KOPT-K1 (cell line): Measurements from ENCODE around the gene PRR29.

Experiments
- H3K27ac ChIP-seq: fragments of 200-600 bp; sonication (generic); 2 replicates; pipeline ENCODE4 v1.5.1; 2016; ENCODE audit warnings: antibody characterized with exemption, mild to moderate bottlenecking, low read depth, low read length; ENCODE audit not compliant: poor library complexity, severe bottlenecking
- H3K36me3 ChIP-seq: fragments of 200-600 bp; sonication (generic); 2 replicates; pipeline ENCODE4 v1.5.1; 2017; ENCODE audit warnings: antibody characterized with exemption, mild to moderate bottlenecking, low read length, moderate library complexity; ENCODE audit not compliant: insufficient read depth
- H3K9me3 ChIP-seq: fragments of 200-600 bp; sonication (generic); 2 replicates; pipeline ENCODE4 v1.5.1; 2017; ENCODE audit warnings: antibody characterized with exemption, low read length, mild to moderate bottlenecking; ENCODE audit not compliant: insufficient read depth, poor library complexity, severe bottlenecking

Gene PRR29

DNA sequence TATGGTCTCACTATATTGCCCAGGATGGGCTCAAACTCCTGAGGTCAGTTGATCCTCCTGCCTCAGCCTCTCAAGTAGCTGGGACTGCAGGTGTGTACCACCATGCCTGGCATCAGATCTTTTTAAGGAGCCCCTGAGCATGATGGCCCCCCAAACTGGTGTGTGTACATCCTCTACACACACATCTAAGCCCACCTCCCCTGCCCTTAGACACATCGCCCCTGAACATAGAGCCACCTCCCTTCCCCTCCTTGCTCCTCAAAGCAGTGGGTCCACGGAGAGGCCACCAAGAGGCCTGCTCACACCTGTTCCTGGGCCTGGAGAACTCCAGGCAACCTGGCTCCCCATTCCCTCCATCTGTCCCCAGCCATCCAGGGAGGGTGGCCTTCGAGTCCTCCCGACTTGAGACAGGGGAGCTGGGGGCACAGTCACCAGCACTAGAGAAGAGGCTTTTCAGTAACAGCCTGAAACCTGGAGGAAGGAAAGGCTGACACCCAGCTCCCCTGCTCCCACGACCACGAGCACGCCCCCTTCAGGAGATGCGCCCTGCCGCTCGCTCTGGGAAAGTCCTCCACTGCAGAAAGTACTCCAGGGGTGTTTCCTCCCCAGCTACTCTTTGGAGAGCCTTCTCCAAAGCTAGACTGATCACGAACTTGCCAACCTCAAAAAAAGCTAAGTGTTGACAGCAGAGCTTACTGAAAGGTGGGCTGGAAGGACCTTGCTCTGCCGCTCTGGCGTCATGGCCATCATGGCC is 12.6 kb upstream of the PRR29 start:
- H3K9me3 ChIP-seq, result peaks cover 17% of the 10 kb centered on the region
- peak overlapping the region; percentile 16 for H3K27ac ChIP-seq
- no peaks in the 10 kb centered on the region for H3K36me3 ChIP-seq

GRCh38 chr17:63986821-63987220 is 11.3 kb upstream of the PRR29 start:
- Histone ChIP-seq H3K27ac (no peak overlapping the region), H3K9me3 (peaks cover 14% of the 10 kb centered on the region), H3K36me3 (no peaks in the 10 kb centered on the region)

- Histone ChIP-seq H3K9me3 (peaks cover 8% of the 10 kb centered on the region), H3K36me3 (no peaks in the 10 kb centered on the region), H3K27ac (no peak overlapping the region)
These were observed 10.7 kb upstream of the PRR29 start for GRCh38 chr17:63987221-63988126.

DNA sequence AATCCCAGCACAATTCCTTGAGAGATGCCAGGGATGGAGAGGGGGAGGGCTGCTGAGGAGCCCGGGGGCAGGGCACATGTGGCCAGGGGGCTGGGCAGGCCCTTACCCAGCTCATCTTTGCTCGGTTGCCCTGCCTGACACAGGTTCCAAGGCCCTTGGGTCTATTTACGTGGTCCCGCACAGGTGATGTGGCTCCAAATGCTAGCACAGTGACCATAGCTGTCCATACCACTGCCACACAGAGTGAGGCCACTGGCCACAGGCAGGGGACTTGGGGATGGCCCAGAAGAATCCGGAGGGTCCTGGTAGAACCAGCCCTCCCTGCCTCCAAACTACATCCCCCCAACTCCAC is 10.0 kb upstream of the PRR29 start:
- H3K9me3 ChIP-seq, result peaks cover 1% of the 10 kb centered on the region
- no peaks in the 10 kb centered on the region for H3K36me3 ChIP-seq
- no peak overlapping the region for H3K27ac ChIP-seq

GRCh38 chr17:63988741-63989621 is 9.2 kb upstream of the PRR29 start:
- H3K9me3 ChIP-seq, result no peaks in the 10 kb centered on the region
- no peak overlapping the region for H3K27ac ChIP-seq
- H3K36me3 ChIP-seq, result no peaks in the 10 kb centered on the region

- Histone ChIP-seq H3K27ac (no peak overlapping the region), H3K36me3 (no peaks in the 10 kb centered on the region), H3K9me3 (no peaks in the 10 kb centered on the region)
These were observed 8.4 kb upstream of the PRR29 start for GRCh38 chr17:63989622-63990345.

GRCh38 chr17:63991611-63992010 is 6.5 kb upstream of the PRR29 start:
- Histone ChIP-seq H3K9me3 (no peaks in the 10 kb centered on the region), H3K36me3 (no peaks in the 10 kb centered on the region)

GRCh38 chr17:63993368-63993985 is 4.7 kb upstream of the PRR29 start:
- Histone ChIP-seq H3K36me3 (no peaks in the 10 kb centered on the region), H3K9me3 (no peaks in the 10 kb centered on the region), H3K27ac (no peak overlapping the region)

More at GRCh38 chr17:63991611-63992010, 6.5 kb upstream of the PRR29 start:
- H3K27ac ChIP-seq, result no peak overlapping the region

GRCh38 chr17:63995626-63996025 is 2.5 kb upstream of the PRR29 start:
- no peaks in the 10 kb centered on the region for H3K36me3 ChIP-seq
- H3K9me3 ChIP-seq, result no peaks in the 10 kb centered on the region
- H3K27ac ChIP-seq, result no peak overlapping the region

- no peak overlapping the region for H3K27ac ChIP-seq
- H3K36me3 ChIP-seq, result peaks cover 7% of the 10 kb centered on the region; the same call in 1 of the 2 replicates
- no peaks in the 10 kb centered on the region for H3K9me3 ChIP-seq
These were observed 1.5 kb upstream of the PRR29 start for GRCh38 chr17:63996430-63997182.

DNA sequence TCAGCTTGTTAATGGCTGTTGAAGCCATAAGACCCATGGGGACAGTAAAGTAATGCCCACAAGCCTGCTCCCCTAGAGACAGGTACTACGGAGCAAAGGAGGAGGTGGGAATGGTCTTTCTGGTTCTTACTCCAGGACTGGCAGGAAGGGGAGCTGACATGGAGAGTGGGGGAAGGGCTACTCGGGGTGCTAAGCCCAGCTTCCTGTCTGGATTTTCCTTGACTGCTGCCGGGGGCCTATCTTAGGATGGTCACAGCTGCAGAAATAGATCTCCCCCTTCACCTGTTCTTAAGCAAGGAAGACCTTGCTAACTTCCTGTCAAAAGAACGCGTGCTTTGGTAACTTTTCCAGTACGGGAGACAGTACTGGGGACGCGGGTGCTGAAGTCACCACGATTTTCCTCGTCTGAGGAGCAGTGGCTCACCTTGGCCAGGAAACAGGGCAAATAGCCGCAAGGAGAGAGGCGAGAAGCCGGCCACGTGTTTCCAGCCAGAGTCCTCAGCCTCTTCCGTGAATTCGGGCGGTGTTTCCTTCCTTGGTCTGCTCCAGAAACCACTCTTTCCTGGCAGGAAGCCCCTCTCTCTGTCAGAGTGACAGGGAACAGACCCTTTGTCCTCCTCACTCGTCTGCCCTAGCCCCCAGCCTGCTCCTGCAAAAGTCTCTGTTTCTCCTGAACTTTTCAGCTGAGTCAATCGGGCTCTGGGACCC is 656 bp upstream of the PRR29 start:
- Histone ChIP-seq H3K9me3 (no peaks in the 10 kb centered on the region), H3K36me3 (peaks cover 16% of the 10 kb centered on the region), H3K27ac (peak overlapping the region; percentile 37)

- no peaks in the 10 kb centered on the region for H3K9me3 ChIP-seq
- H3K27ac ChIP-seq, result peak overlapping the region; percentile 37
- peaks cover 31% of the 10 kb centered on the region for H3K36me3 ChIP-seq
These were observed 849 bp downstream of the PRR29 start for GRCh38 chr17:63998721-63999679.
